ENCODE data around the gene MDM1.

The MDM1 gene

DNA sequence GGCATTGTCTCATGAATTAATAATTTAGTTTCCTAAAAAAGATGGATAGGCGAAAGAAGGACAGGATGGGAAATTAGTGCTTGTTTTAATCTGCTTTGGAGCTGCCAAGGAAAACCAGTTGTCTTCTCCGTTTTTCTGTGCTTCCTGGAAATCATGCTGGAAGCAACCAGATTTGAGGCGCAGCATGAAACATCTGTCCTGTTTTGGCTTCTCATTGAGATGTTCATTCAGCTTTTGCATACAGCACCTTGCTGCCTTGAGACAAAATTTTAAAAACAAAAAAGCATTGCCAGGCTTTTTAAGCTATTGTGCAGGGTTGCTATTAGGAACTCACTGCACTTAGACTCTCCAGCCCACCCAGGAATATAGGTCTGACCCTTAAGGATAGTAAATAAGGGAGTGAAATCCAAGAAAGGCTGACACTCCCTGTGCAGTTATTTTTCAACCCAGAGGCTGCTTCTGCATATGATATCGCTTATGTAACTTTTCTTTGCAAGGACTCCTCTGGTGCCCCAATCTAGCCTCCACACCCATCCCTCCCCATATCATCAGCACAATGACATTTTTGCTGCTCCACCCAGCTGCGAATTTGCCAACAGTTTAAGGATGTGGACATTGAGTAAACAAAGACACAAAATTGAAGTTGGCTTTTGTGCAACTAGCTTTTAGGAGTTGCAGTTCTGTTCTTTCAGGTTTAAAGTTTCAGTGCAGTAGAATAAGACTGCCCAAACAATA is 46.9 kb upstream of the MDM1 start (continued):
- TF ChIP-seq PATZ1 (CRISPR knock-in tag; IDR thresholded peaks at IDR 0.05; ENCODE audit: borderline replicate concordance): no peak
- TF ChIP-seq RARB (CRISPR knock-in tag; IDR thresholded peaks at IDR 0.05): no peak
- TF ChIP-seq CREB5 (CRISPR knock-in tag; IDR thresholded peaks at IDR 0.05; ENCODE audit: low read depth): no peak
- TF ChIP-seq ZC3H10 (CRISPR knock-in tag; IDR thresholded peaks at IDR 0.05): no peak
- no peak for TF ChIP-seq TOX (CRISPR knock-in tag; IDR thresholded peaks at IDR 0.05; ENCODE audit: borderline replicate concordance)
- TF ChIP-seq CSRNP3 (CRISPR knock-in tag; IDR thresholded peaks at IDR 0.05): no peak
- no peak for TF ChIP-seq ESRRG (CRISPR knock-in tag; IDR thresholded peaks at IDR 0.05)
- no peak for TF ChIP-seq ZNF8 (CRISPR knock-in tag; IDR thresholded peaks at IDR 0.05)
- TF ChIP-seq ZFP30 (CRISPR knock-in tag; IDR thresholded peaks at IDR 0.05): no peak

GRCh38 chr12:68377881-68378280 is 45.7 kb upstream of the MDM1 start:
- TF ChIP-seq ESRRG (CRISPR knock-in tag; IDR thresholded peaks at IDR 0.05) (no peak), ARNTL (CRISPR knock-in tag; IDR thresholded peaks at IDR 0.05; ENCODE audit: borderline replicate concordance, low read depth) (no peak), GLIS3 (CRISPR knock-in tag; IDR thresholded peaks at IDR 0.05) (no peak), RARB (CRISPR knock-in tag; IDR thresholded peaks at IDR 0.05) (no peak), ZNF565 (CRISPR knock-in tag; conservative IDR thresholded peaks at IDR 0.05; ENCODE audit: low read depth) (no peak), PPARA (CRISPR knock-in tag; IDR thresholded peaks at IDR 0.05; ENCODE audit: borderline replicate concordance) (no peak), ZFP3 (CRISPR knock-in tag; IDR thresholded peaks at IDR 0.05) (no peak), BACH2 (CRISPR knock-in tag; IDR thresholded peaks at IDR 0.05; ENCODE audit: borderline replicate concordance) (no peak), ZNF8 (CRISPR knock-in tag; IDR thresholded peaks at IDR 0.05) (no peak), CSDC2 (CRISPR knock-in tag; IDR thresholded peaks at IDR 0.05) (no peak), ZNF70 (CRISPR knock-in tag; IDR thresholded peaks at IDR 0.05) (no peak)

DNA sequence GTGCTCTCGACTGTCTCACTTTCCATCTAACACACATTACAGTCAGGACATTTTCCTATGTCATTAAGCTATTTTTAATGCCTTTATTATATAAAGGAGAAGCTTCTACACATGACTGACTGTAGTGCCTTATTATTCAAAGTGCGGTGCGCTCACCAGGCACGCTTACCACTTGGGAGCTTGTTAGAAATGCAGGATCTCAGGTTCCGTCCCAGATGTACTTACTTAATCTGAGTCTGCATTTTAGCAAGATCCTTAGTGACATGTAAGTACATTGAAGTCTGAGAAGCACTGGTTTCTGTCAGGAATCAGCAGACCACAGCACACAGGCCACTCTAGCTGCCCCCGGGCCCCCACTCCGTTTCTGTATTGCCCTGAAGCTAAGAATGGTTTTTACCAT is 44.7 kb upstream of the MDM1 start:
- ATAC-seq: no peak
- TF ChIP-seq ZFP30 (CRISPR knock-in tag; IDR thresholded peaks at IDR 0.05): no peak
- no peak for TF ChIP-seq SNAI2 (CRISPR knock-in tag; IDR thresholded peaks at IDR 0.05)
- no peak for TF ChIP-seq CSRNP3 (CRISPR knock-in tag; IDR thresholded peaks at IDR 0.05)
- no peak for TF ChIP-seq RARB (CRISPR knock-in tag; IDR thresholded peaks at IDR 0.05)
- TF ChIP-seq TCF4 (CRISPR knock-in tag; IDR thresholded peaks at IDR 0.05; ENCODE audit: borderline replicate concordance): no peak
- no peak for TF ChIP-seq BACH2 (CRISPR knock-in tag; IDR thresholded peaks at IDR 0.05; ENCODE audit: borderline replicate concordance)

More at GRCh38 chr12:68377881-68378280, 45.7 kb upstream of the MDM1 start:
- no peak for ATAC-seq

DNA sequence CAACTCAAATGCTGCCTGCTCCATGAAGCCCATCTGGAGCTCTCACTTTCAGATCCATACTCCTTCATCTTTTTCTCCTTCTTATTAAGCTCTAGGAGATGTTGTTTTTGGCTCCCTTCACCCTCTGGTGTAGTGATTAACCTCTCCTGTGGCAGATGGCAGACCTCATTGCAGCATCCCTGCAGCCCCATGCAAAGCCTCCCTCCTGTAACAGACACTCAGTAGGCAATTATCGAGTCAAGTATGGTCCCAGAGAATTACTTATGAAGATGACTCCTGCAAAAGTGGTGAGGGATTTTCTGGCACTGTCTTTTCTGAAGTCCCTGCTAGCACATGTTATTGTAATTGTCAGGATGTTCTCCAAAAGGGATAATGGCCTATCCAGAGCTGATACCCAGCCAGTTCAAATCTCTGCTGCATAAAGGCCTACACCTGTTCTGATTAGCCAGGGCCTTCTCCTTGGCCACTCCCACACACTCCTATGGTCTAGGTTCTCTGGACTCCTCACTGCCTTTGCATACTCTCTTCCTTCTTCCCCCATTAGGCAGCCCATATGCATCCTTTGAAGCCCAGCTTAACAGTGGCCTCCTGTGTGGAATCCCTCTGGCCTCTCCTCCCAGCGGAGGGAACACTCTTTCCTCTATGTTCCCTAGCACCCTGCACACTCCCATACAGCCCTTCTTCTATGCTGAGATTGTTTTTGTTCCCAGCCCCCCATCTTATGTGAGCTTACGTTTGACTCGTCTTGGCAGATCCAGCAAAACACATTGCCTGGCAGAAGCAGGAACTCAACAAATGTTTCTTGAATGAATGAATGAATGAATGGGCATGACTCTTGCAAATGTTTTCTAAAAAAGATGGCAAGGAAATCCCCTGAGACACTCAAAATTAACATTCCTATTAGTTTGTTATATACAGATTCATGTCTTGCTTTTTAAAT is 43.9 kb upstream of the MDM1 start:
- TF ChIP-seq, protein P1, sequence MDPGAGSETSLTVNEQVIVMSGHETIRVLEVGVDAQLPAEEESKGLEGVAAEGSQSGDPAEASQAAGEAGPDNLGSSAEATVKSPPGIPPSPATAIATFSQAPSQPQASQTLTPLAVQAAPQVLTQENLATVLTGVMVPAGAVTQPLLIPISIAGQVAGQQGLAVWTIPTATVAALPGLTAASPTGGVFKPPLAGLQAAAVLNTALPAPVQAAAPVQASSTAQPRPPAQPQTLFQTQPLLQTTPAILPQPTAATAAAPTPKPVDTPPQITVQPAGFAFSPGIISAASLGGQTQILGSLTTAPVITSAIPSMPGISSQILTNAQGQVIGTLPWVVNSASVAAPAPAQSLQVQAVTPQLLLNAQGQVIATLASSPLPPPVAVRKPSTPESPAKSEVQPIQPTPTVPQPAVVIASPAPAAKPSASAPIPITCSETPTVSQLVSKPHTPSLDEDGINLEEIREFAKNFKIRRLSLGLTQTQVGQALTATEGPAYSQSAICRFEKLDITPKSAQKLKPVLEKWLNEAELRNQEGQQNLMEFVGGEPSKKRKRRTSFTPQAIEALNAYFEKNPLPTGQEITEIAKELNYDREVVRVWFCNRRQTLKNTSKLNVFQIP (CRISPR knock-in tag; IDR thresholded peaks at IDR 0.05; ENCODE audit: borderline replicate concordance, low read depth): no peak
- TF ChIP-seq OSR1 (CRISPR knock-in tag; IDR thresholded peaks at IDR 0.05): no peak
- no peak for TF ChIP-seq ESRRG (CRISPR knock-in tag; IDR thresholded peaks at IDR 0.05)
- TF ChIP-seq RARB (CRISPR knock-in tag; IDR thresholded peaks at IDR 0.05): no peak
- TF ChIP-seq SNAI2 (CRISPR knock-in tag; IDR thresholded peaks at IDR 0.05): no peak
- no peak for ATAC-seq

Measured in SK-N-SH treated with all-trans-retinoic acid at 6 μM for 48 hours (cell line).